GM19023 (cell line): ENCODE data around the gene UBP1.

Experiments
- ATAC-seq: cut with Tn5 transposase; IDR thresholded peaks from one replicate; pipeline ENCODE4 v1.9.1; 2021; ENCODE audit warnings: mild to moderate bottlenecking, moderate library complexity; ENCODE audit not compliant: unreplicated experiment

The UBP1 gene

GRCh38 chr3:33392144-33392543 is 48.1 kb downstream of the UBP1 start:
- no peak for ATAC-seq

GRCh38 chr3:33391255-33391995 is 48.8 kb downstream of the UBP1 start:
- no peak for ATAC-seq

GRCh38 chr3:33389908-33390307 is 50.3 kb downstream of the UBP1 start:
- no peak for ATAC-seq

- ATAC-seq: no peak
Observed at GRCh38 chr3:33388374-33389100, 51.7 kb downstream of the UBP1 start.

- ATAC-seq: no peak
Observed at GRCh38 chr3:33386631-33387030, 53.6 kb downstream of the UBP1 start.

GRCh38 chr3:33385423-33385822 is 54.8 kb downstream of the UBP1 start:
- no peak for ATAC-seq

GRCh38 chr3:33383951-33384350 is 56.3 kb downstream of the UBP1 start:
- no peak for ATAC-seq

GRCh38 chr3:33380653-33381052 is 59.6 kb downstream of the UBP1 start:
- no peak for ATAC-seq

GRCh38 chr3:33377931-33378330 is 62.3 kb downstream of the UBP1 start:
- ATAC-seq: no peak

- ATAC-seq: no peak
Observed at GRCh38 chr3:33377489-33377888, 62.7 kb downstream of the UBP1 start.

- no peak for ATAC-seq
Observed at GRCh38 chr3:33373082-33373437, 67.1 kb downstream of the UBP1 start.

GRCh38 chr3:33372218-33373081 is 67.8 kb downstream of the UBP1 start:
- peak; percentile 56 for ATAC-seq

GRCh38 chr3:33364531-33365128 is 75.6 kb downstream of the UBP1 start:
- ATAC-seq: no peak

GRCh38 chr3:33364060-33364459 is 76.1 kb downstream of the UBP1 start:
- no peak for ATAC-seq

GRCh38 chr3:33363113-33363800 is 76.9 kb downstream of the UBP1 start:
- ATAC-seq: no peak

GRCh38 chr3:33360136-33360825 is 79.9 kb downstream of the UBP1 start:
- ATAC-seq: no peak

- no peak for ATAC-seq
Observed at GRCh38 chr3:33358172-33358781, 81.9 kb downstream of the UBP1 start.

GRCh38 chr3:33355611-33356010 is 84.6 kb downstream of the UBP1 start:
- no peak for ATAC-seq

- ATAC-seq: no peak
Observed at GRCh38 chr3:33339758-33340157, 100.4 kb downstream of the UBP1 start.
